Gastrocnemius medialis (tissue), 4 donors: ENCODE measurements around the gene CDHR3. TPM values are rescaled to one million over a fixed set of nuclear protein-coding genes. Genes with fewer than 3 reads are reported as not detected.

ENCODE experiments used
- ATAC-seq, 2 donors: fragments of 150-250 bp; one replicate each; pipeline ENCODE4 v1.9.1; 2016
- DNase-seq, 2 donors: peaks; one replicate each; pipeline ENCODE4 v3.0.0-alpha.2; 2019
- H3K27ac ChIP-seq, 4 donors: fragments of 200-600 bp; sonication (generic); 1 replicate in 1 of 4; 2 replicates in 3 of 4; pipeline ENCODE4 v1.5.1; 2016 to 2018; ENCODE audit warnings: mild to moderate bottlenecking in 2 of 4, moderate library complexity in 1 of 4
- H3K27me3 ChIP-seq, 3 donors: fragments of 200-600 bp; sonication (generic) in 2 of 3; 1 replicate in 1 of 3; 2 replicates in 2 of 3; pipeline versions ENCODE4 v1.5.1 to v1.6.0; 2016 to 2019; ENCODE audit warnings: mild to moderate bottlenecking in 1 of 3, moderate library complexity in 1 of 3
- H3K36me3 ChIP-seq, 2 donors: fragments of 200-600 bp; sonication (generic) in 1 of 2; one replicate each; pipeline ENCODE4 v1.5.1; 2017 to 2018
- H3K4me1 ChIP-seq, 2 donors: fragments of 200-600 bp; sonication (generic) in 1 of 2; one replicate each; pipeline ENCODE4 v1.5.1; 2016 to 2017; ENCODE audit warnings: mild to moderate bottlenecking in 2 of 2
- H3K4me3 ChIP-seq, 4 donors: fragments of 200-600 bp; sonication (generic) in 3 of 4; 1 replicate in 1 of 4; 2 replicates in 3 of 4; pipeline ENCODE4 v1.5.1; 2016 to 2019; ENCODE audit warnings: mild to moderate bottlenecking in 2 of 4
- H3K9me3 ChIP-seq, 3 donors: fragments of 200-600 bp; sonication (generic) in 2 of 3; 1 replicate in 1 of 3; 2 replicates in 2 of 3; pipeline ENCODE4 v1.5.1; 2016 to 2019
- POLR2A ChIP-seq, 2 donors: fragments of 450-650 bp; IDR thresholded peaks; one replicate each; pipeline ENCODE4 v1.6.1; 2017; ENCODE audit warnings: antibody characterized with exemption in 2 of 2, mild to moderate bottlenecking in 2 of 2, moderate library complexity in 2 of 2
- in situ Hi-C, 4 donors: fragments of 200-750 bp; cut with MboI; loops; one replicate each; pipeline versions ENCODE4 v1.15.0 to v1.8.0; 2017; ENCODE audit warnings: low sequenced_read_pairs in 4 of 4
- intact Hi-C: fragments of 100-400 bp; cut with DNase I; formaldehyde crosslinking; loops from one replicate; pipeline ENCODE4 v1.15.1; 2023; ENCODE audit warnings: low total_unique reads
- total RNA-seq, 4 donors: library from RNA; depleted of rRNA; stranded (reverse); fragments of >200 nt; gene quantifications; one replicate each; pipeline versions ENCODE4 v1.1.0 to v1.2.3, GENCODE V29; 2016
- TF ChIP-seq, protein P1 (sequence below), 5 experiments: fragments of 450-650 bp in 3 of 5; fragments of 200-600 bp in 2 of 5; sonication (generic) in 2 of 5; IDR thresholded peaks in 4 of 5; conservative IDR thresholded peaks in 1 of 5; 1 replicate in 4 of 5; 2 replicates in 1 of 5; pipeline ENCODE4 v1.5.1; 2016 to 2019; ENCODE audit warnings: antibody characterized with exemption in 5 of 5, mild to moderate bottlenecking in 3 of 5, moderate library complexity in 3 of 5

The CDHR3 gene
- total RNA-seq, 4 donors from 2014 or later, result 0.62 to 21.2 TPM; not detected in 2

DNA sequence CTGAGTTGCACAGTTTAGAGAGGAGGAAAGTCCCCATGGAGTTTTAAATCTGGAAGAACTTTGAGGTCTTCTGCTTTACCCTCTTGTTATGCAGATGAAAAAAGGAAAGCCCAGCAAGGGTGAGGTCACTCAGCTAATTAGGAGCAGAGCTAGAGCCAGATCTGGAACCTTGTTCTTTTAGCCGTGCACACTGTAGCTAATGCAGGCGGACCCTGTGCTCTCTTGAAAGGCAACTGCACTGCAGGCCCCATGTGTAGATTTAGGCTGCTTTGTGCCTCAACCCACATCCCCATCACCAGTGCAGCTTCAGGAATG is 85.6 kb downstream of the CDHR3 start:
- no peaks in the 10 kb centered on the region for H3K9me3 ChIP-seq
- in situ Hi-C loops, result loop anchor here (10.0 to 25.0 kb wide), 3 partner anchors 386 to 411 kb away; no protein-coding TSS in a partner anchor
- no peak for ATAC-seq
- H3K4me3 ChIP-seq, result no peak overlapping the region
- intact Hi-C loops, result no loop called here
- H3K27ac ChIP-seq, result no peak overlapping the region
- H3K27me3 ChIP-seq, result no peaks in the 10 kb centered on the region
- TF ChIP-seq, protein P1, sequence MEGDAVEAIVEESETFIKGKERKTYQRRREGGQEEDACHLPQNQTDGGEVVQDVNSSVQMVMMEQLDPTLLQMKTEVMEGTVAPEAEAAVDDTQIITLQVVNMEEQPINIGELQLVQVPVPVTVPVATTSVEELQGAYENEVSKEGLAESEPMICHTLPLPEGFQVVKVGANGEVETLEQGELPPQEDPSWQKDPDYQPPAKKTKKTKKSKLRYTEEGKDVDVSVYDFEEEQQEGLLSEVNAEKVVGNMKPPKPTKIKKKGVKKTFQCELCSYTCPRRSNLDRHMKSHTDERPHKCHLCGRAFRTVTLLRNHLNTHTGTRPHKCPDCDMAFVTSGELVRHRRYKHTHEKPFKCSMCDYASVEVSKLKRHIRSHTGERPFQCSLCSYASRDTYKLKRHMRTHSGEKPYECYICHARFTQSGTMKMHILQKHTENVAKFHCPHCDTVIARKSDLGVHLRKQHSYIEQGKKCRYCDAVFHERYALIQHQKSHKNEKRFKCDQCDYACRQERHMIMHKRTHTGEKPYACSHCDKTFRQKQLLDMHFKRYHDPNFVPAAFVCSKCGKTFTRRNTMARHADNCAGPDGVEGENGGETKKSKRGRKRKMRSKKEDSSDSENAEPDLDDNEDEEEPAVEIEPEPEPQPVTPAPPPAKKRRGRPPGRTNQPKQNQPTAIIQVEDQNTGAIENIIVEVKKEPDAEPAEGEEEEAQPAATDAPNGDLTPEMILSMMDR (IDR thresholded peaks at IDR 0.05 in 4 of 5, conservative IDR thresholded peaks at IDR 0.05 in 1 of 5), result no peak
- no peak for TF ChIP-seq POLR2A (IDR thresholded peaks at IDR 0.05)
- DNase-seq, result no peak
- H3K4me1 ChIP-seq, result peaks cover 3 to 7% of the 10 kb centered on the region in 2 donors
- no peaks in the 10 kb centered on the region for H3K36me3 ChIP-seq

DNA sequence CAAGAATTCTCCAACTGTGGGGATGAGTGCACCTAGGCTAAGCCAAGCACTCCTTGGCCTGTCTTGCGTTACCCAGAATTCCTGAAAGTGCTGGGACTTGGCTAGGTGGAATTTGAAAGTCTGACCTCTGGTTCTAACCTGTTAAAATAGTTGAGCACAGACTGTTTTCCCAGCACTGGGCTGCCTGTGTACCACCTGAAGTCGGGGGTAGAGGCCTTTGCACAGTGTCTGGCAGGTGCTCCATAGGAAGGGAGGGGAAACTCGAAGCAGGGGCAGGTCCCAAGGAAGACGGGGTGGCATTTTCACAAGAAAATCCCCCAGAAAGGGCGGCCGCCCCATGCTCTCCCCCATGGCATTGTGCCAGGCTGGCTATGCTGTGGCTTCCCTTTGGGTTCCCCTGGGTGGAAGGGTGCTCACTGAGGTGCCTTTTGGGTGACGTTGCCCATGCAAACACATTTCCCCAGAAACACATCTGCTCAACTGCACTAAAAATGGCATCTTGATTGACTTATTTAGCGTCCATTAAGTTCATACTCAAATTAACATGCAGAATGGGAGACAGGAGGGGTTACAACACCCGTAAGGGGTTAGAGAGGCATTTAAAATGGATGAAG is 86.2 kb downstream of the CDHR3 start:
- Histone ChIP-seq H3K4me3 (no peak overlapping the region), H3K4me1 (peaks cover 3 to 7% of the 10 kb centered on the region in 2 donors), H3K36me3 (no peaks in the 10 kb centered on the region), H3K27me3 (no peaks in the 10 kb centered on the region), H3K27ac (no peak overlapping the region), H3K9me3 (no peaks in the 10 kb centered on the region)
- intact Hi-C loops, result no loop called here
- TF ChIP-seq, protein P1 (IDR thresholded peaks at IDR 0.05 in 4 of 5, conservative IDR thresholded peaks at IDR 0.05 in 1 of 5), result no peak
- no peak for DNase-seq
- no peak for ATAC-seq
- in situ Hi-C loops, result loop anchor here (10.0 to 25.0 kb wide), 3 partner anchors 387 to 412 kb away; no protein-coding TSS in a partner anchor

DNA sequence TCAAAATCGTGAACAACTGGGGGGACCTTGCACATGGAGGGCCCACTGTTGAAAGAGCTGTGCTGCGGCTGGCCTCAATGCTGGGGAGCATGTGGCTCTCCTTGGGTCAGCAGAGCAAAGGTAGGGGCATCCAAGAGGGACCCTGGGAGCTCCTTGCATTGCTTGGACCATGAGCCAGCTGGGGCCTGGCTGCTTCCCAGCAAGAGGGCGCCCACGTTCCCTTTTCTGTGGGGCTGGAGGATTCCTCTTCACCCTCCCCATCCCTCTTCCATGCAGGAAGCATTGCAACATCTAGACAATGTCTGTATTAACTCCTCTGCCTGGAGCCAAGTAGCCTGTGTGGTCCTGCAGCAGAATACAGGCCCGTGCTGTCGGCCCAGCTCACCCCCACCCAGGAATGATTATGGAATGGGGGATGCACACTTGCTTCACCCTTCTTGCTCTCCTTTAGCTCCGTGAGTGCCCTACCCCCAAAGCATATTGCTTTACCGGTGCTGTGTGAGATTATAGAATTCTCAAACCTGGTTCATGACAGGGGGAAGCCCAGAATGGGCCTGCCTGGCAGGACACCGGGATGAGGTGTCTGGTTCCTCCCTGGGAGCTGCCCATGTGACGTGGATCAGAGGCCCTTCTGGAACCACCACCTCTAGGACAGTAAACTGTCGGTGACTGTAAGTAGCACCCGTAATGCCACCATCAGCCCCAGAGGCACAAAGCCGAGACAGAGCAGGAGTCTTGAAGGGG is 87.1 kb downstream of the CDHR3 start:
- Histone ChIP-seq H3K9me3 (no peaks in the 10 kb centered on the region), H3K27me3 (no peaks in the 10 kb centered on the region), H3K27ac (peak overlapping the region; percentile 29 to 59 (median 52)), H3K4me1 (peaks cover 3 to 7% of the 10 kb centered on the region in 2 donors), H3K4me3 (no peak overlapping the region), H3K36me3 (no peaks in the 10 kb centered on the region)
- ATAC-seq (peak; percentile 19 to 56), DNase-seq (peak in 1 of 2 donors; percentile 41)
- TF ChIP-seq POLR2A (IDR thresholded peaks at IDR 0.05), result no peak
- TF ChIP-seq, protein P1 (IDR thresholded peaks at IDR 0.05 in 4 of 5, conservative IDR thresholded peaks at IDR 0.05 in 1 of 5), result no peak
- in situ Hi-C loops (loop anchor here in 2 of 4 donors (10.0 to 25.0 kb wide), 3 partner anchors 237 to 412 kb away; partner anchors contain the start of gene NAMPT (in 1 of the 2)), intact Hi-C loops (no loop called here)

DNA sequence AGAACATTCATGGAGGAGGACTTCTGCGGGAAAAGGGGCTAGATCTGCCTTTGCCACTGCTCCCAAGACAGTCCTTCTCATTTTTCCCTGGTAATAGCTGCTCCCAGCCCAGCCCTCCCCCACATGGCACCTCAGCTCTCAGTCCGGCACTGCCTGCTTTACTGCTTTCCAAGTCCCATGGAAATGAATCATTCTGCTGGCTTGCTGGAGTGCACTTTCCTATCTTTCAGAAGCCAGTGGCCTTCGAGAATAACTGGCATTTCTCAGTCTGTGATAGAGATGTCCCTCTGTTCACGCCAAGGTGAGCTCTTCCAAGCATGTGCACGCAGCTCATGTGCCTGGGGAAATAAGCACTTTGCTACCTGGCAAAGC is 87.7 kb downstream of the CDHR3 start:
- Histone ChIP-seq H3K4me1 (peaks cover 3 to 7% of the 10 kb centered on the region in 2 donors), H3K4me3 (no peak overlapping the region), H3K9me3 (no peaks in the 10 kb centered on the region), H3K27me3 (no peaks in the 10 kb centered on the region), H3K36me3 (no peaks in the 10 kb centered on the region), H3K27ac (peak overlapping the region; percentile 29 to 59 (median 52))
- in situ Hi-C loops, result loop anchor here in 2 of 4 donors (10.0 to 25.0 kb wide), 3 partner anchors 237 to 412 kb away; partner anchors contain the start of gene NAMPT (in 1 of the 2)
- DNase-seq (peak in 1 of 2 donors; percentile 42), ATAC-seq (peak; percentile 79 to 86)
- TF ChIP-seq POLR2A (IDR thresholded peaks at IDR 0.05), result no peak
- TF ChIP-seq, protein P1 (IDR thresholded peaks at IDR 0.05 in 4 of 5, conservative IDR thresholded peaks at IDR 0.05 in 1 of 5), result no peak
- intact Hi-C loops, result no loop called here
